HG02610 (cell line): ENCODE measurements around the gene HS2ST1.

ENCODE experiments used
- ATAC-seq: cut with Tn5 transposase; IDR thresholded peaks from one replicate; pipeline ENCODE4 v1.9.1; 2021; ENCODE audit warnings: mild to moderate bottlenecking, moderate library complexity; ENCODE audit not compliant: unreplicated experiment

The HS2ST1 gene

GRCh38 chr1:87155170-87155569 lies 240.7 kb downstream of the HS2ST1 start:
- no peak for ATAC-seq

- ATAC-seq, result no peak
Observed at GRCh38 chr1:87155648-87156047, 241.2 kb downstream of the HS2ST1 start.

- no peak for ATAC-seq
Observed at GRCh38 chr1:87156124-87156523, 241.7 kb downstream of the HS2ST1 start.

- no peak for ATAC-seq
Observed at GRCh38 chr1:87159378-87159915, 245.0 kb downstream of the HS2ST1 start.
